ENCODE measurements around the gene C16orf46.

DNA sequence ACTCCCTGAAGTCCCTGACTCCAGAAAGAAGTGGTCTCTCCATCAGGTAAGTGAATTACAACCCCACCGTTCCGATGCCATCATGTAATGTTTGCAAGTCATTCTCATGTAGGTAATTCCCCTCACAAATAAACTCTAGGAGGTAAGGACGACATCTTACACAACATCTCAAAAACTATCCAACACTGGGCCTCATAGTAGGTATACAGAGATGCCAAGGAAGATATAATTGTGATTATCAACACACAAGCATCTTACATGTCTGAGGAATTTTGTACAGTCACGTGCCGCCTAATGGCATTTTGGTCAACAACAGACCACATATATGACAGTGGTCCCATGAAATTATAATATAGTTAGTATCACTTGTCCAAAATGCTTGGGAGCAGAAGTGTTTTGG, 11.8 kb upstream of the C16orf46 start:
- no peak for TF ChIP-seq POLR2A (IDR thresholded peaks at IDR 0.05)
- TF ChIP-seq, protein P1, sequence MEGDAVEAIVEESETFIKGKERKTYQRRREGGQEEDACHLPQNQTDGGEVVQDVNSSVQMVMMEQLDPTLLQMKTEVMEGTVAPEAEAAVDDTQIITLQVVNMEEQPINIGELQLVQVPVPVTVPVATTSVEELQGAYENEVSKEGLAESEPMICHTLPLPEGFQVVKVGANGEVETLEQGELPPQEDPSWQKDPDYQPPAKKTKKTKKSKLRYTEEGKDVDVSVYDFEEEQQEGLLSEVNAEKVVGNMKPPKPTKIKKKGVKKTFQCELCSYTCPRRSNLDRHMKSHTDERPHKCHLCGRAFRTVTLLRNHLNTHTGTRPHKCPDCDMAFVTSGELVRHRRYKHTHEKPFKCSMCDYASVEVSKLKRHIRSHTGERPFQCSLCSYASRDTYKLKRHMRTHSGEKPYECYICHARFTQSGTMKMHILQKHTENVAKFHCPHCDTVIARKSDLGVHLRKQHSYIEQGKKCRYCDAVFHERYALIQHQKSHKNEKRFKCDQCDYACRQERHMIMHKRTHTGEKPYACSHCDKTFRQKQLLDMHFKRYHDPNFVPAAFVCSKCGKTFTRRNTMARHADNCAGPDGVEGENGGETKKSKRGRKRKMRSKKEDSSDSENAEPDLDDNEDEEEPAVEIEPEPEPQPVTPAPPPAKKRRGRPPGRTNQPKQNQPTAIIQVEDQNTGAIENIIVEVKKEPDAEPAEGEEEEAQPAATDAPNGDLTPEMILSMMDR (IDR thresholded peaks at IDR 0.05): no peak

All from uterus (tissue), 2 donors.